Progenitor cell of endocrine pancreas (in vitro differentiated cells): ENCODE data around the gene TOGARAM2. TPM values are rescaled to one million over a fixed set of nuclear protein-coding genes. Genes with fewer than 3 reads are reported as not detected.
"Not testable (repeated sequence)": the region's sequence is repeated elsewhere in the genome, so short reads cannot be mapped to it uniquely, and the experiment has no call there.

Experiments
- DNase-seq: peaks from one replicate; pipeline ENCODE4 v3.0.0; 2021; ENCODE audit warnings: low spot score; ENCODE audit not compliant: unreplicated experiment
- H3K27ac Mint-ChIP-seq: 2 replicates; pipeline ENCODE4 v1.8.0; 2021; ENCODE audit warnings: mild to moderate bottlenecking, moderate library complexity, mixed read lengths
- H3K27me3 Mint-ChIP-seq: 2 replicates; pipeline ENCODE4 v1.8.0; 2021; ENCODE audit warnings: mixed read lengths
- H3K36me3 Mint-ChIP-seq: 2 replicates; pipeline ENCODE4 v1.8.0; 2022; ENCODE audit warnings: mixed read lengths; ENCODE audit not compliant: insufficient read depth
- H3K4me1 Mint-ChIP-seq: 2 replicates; pipeline ENCODE4 v1.8.0; 2021; ENCODE audit warnings: low read depth, mixed read lengths
- H3K4me3 Mint-ChIP-seq: 2 replicates; pipeline ENCODE4 v1.8.0; 2021; ENCODE audit warnings: low read depth, mild to moderate bottlenecking, moderate library complexity, mixed read lengths
- H3K9me3 Mint-ChIP-seq: 2 replicates; pipeline ENCODE4 v1.8.0; 2021; ENCODE audit warnings: low read depth, mixed read lengths
- total RNA-seq: library from RNA; stranded (reverse); gene quantifications from 2 replicates; pipeline ENCODE4 v1.2.1, GENCODE V29; 2021
- TF ChIP-seq, protein P1 (sequence below): fragments of 200-600 bp; sonication (generic); IDR thresholded peaks from one replicate; pipeline ENCODE4 v1.5.0; 2021; ENCODE audit warnings: antibody characterized with exemption, mild to moderate bottlenecking; ENCODE audit not compliant: unreplicated experiment

Gene TOGARAM2
- total RNA-seq, 1 donor from 2014 or later: 0.86 TPM

DNA sequence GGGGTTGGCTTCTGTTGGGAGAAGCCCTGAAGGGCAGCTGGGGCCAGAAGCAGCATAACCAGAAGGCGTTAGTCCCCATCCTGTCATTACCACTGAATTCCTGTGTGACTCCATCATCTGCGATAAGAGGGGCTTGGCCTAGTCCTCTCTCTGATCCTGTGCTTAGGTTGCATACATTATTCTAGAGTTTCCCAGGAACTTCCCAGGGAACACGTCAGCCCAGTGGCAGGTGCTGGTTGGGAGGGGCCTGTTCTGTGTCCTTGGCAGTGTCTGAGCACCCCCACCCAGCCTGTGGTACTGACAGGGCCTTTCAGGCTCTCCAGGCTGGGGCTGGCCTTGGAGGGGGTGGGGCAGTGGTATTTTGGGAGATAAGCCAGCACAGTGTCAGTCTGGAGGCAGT is 4.5 kb upstream of the TOGARAM2 start:
- Mint-ChIP-seq H3K4me3 (no peak overlapping the region), H3K27ac (peak overlapping the region; percentile 83), H3K9me3 (no peaks in the 10 kb centered on the region), H3K27me3 (peaks cover 5% of the 10 kb centered on the region), H3K4me1 (peaks cover 2% of the 10 kb centered on the region), H3K36me3 (no peaks in the 10 kb centered on the region)
- TF ChIP-seq, protein P1, sequence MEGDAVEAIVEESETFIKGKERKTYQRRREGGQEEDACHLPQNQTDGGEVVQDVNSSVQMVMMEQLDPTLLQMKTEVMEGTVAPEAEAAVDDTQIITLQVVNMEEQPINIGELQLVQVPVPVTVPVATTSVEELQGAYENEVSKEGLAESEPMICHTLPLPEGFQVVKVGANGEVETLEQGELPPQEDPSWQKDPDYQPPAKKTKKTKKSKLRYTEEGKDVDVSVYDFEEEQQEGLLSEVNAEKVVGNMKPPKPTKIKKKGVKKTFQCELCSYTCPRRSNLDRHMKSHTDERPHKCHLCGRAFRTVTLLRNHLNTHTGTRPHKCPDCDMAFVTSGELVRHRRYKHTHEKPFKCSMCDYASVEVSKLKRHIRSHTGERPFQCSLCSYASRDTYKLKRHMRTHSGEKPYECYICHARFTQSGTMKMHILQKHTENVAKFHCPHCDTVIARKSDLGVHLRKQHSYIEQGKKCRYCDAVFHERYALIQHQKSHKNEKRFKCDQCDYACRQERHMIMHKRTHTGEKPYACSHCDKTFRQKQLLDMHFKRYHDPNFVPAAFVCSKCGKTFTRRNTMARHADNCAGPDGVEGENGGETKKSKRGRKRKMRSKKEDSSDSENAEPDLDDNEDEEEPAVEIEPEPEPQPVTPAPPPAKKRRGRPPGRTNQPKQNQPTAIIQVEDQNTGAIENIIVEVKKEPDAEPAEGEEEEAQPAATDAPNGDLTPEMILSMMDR: no peak
- no peak for DNase-seq

GRCh38 chr2:28977176-28977875 is 3.8 kb upstream of the TOGARAM2 start:
- H3K27ac Mint-ChIP-seq: no peak overlapping the region
- H3K4me1 Mint-ChIP-seq: peaks cover 2% of the 10 kb centered on the region
- H3K27me3 Mint-ChIP-seq: peaks cover 5% of the 10 kb centered on the region
- H3K9me3 Mint-ChIP-seq: no peaks in the 10 kb centered on the region
- TF ChIP-seq, protein P1: no peak
- no peak for DNase-seq
- H3K36me3 Mint-ChIP-seq: no peaks in the 10 kb centered on the region
- H3K4me3 Mint-ChIP-seq: no peak overlapping the region

DNA sequence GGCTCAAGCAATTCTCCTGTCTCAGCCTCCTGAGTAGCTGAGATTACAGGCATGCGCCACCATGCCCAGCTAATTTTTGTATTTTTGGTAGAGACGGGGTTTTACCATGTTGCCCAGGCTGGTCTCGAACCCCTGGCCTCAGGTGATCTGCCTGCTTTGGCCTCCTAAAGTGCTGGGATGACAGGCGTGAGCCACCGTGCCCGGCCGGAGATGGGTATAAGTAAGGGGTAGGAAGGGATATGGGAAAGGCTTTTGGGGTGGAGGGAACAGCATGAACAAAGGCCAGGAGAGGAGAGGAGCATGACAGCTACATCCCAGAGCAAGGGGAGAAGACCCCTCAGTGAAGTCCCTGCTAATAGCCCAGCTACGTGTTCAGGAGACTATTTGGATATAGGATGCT is 3.1 kb upstream of the TOGARAM2 start:
- not testable (repeated sequence) for H3K36me3 Mint-ChIP-seq, H3K4me1 Mint-ChIP-seq, H3K4me3 Mint-ChIP-seq, H3K9me3 Mint-ChIP-seq, H3K27me3 Mint-ChIP-seq, H3K27ac Mint-ChIP-seq, DNase-seq

GRCh38 chr2:28978606-28979005 is 2.5 kb upstream of the TOGARAM2 start:
- Mint-ChIP-seq H3K4me3 (no peak overlapping the region), H3K36me3 (no peaks in the 10 kb centered on the region), H3K27me3 (peaks cover 5% of the 10 kb centered on the region), H3K9me3 (no peaks in the 10 kb centered on the region), H3K4me1 (peaks cover 2% of the 10 kb centered on the region), H3K27ac (no peak overlapping the region)
- no peak for DNase-seq
- TF ChIP-seq, protein P1: no peak

GRCh38 chr2:28979041-28979440 is 2.1 kb upstream of the TOGARAM2 start:
- Mint-ChIP-seq H3K9me3 (no peaks in the 10 kb centered on the region), H3K4me3 (no peak overlapping the region), H3K36me3 (no peaks in the 10 kb centered on the region), H3K27ac (no peak overlapping the region), H3K27me3 (peaks cover 8% of the 10 kb centered on the region), H3K4me1 (peaks cover 2% of the 10 kb centered on the region)
- TF ChIP-seq, protein P1: no peak
- no peak for DNase-seq

GRCh38 chr2:28979576-28980366 is 1.3 kb upstream of the TOGARAM2 start:
- Mint-ChIP-seq H3K4me1 (peaks cover 2% of the 10 kb centered on the region), H3K27ac (no peak overlapping the region), H3K27me3 (peaks cover 8% of the 10 kb centered on the region), H3K4me3 (no peak overlapping the region), H3K36me3 (no peaks in the 10 kb centered on the region), H3K9me3 (no peaks in the 10 kb centered on the region)
- TF ChIP-seq, protein P1: no peak
- DNase-seq: no peak
